H1 (cell line): ENCODE data around the gene ZMYND10. TPM values are rescaled to one million over a fixed set of nuclear protein-coding genes. Genes with fewer than 3 reads are reported as not detected.

ENCODE experiments used
- ATF3 ChIP-seq: IDR thresholded peaks from 2 replicates; pipeline ENCODE4 v1.6.1; 2011; ENCODE audit warnings: low read depth, mild to moderate bottlenecking, low read length; ENCODE audit not compliant: insufficient read depth
- RAD21 ChIP-seq, 2 experiments: IDR thresholded peaks in 1 of 2; conservative IDR thresholded peaks in 1 of 2; 2 replicates each; pipeline ENCODE4 v1.6.1; 2011; ENCODE audit warnings: low read depth in 2 of 2, low read length in 2 of 2, improper control_type of control experiment in 1 of 2, inconsistent platforms in 1 of 2, mild to moderate bottlenecking in 1 of 2, moderate library complexity in 1 of 2
- ZNF274 ChIP-seq: IDR thresholded peaks from 2 replicates; pipeline ENCODE4 v1.7.0; 2012; ENCODE audit warnings: low read length, borderline replicate concordance; ENCODE audit errors: extremely low read depth
- polyA plus RNA-seq, 7 experiments: library from polyadenylated mRNA; depleted of rRNA in 3 of 7; stranded (reverse) in 5 of 7; unstranded in 2 of 7; fragments of >200 nt in 5 of 7; fragments of 200-250 nt in 2 of 7; gene quantifications; 1 replicate in 5 of 7; 2 replicates in 1 of 7; 4 replicates in 1 of 7; pipeline versions ENCODE4 v1.2.1 to v1.2.3, GENCODE V29; 2011 to 2013; ENCODE audit warnings: missing spikeins in 2 of 7, mixed read lengths in 2 of 7
- total RNA-seq: library from RNA; stranded (reverse); fragmentation: NEBNext Ultra II Directional; extraction: Animal tissue kit (Norgen Biotek cat#: 25700); gene quantifications from 2 replicates; pipeline ENCODE4 v1.2.1, GENCODE V29; 2021

ZMYND10 gene
- total and polyA plus RNA-seq, 2 of the 8 experiments (the other 6 are each of a cell fraction or from before 2014, with no cell fraction given), result 0.56 to 0.79 TPM

DNA sequence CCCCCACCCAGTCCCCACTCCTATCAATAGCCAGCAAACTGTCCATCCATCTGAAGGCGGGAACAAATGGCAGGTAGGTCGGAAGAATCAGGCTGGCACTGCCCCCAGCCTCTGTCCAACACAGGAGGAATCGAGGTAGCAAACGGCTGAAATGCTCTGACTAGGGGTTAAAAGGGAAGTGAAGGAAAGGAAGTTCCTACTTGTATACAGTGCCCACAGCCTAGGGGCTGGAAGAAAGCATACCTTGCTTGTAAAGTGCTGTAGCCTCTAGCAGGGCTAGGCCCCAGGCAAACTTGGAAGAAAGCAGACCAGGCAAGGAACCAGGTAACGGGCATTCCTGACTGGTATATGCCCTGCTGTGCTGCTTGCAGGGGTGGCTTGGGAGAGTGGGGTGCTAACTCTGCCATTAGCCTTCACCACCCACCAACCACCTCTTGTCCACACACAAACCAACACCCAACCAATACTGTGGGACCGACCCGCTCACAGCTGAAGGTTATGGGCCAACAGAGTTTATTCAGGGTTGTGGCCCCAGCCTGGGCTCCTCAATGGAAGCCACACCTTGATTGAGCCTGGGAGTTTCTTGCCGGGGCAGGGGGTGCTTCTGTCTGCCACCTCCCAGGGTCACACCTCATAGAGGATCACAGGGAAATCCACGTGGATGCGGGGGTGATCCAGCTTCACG, 19.9 kb downstream of the ZMYND10 start (continued):
- TF ChIP-seq ATF3 (no peak), RAD21 (IDR thresholded peaks at IDR 0.05 in 1 of 2, conservative IDR thresholded peaks at IDR 0.05 in 1 of 2; ENCODE audit: low read depth in 2 of 2, low read length in 2 of 2) (no peak), ZNF274 (no peak)
